NCI-H345 (cell line): ENCODE data around the gene PSMB5.

ENCODE experiments used
- DNase-seq: peaks from one replicate; lab custom pipeline; 2025; lab: John Stamatoyannopoulos, UW

PSMB5 gene

DNA sequence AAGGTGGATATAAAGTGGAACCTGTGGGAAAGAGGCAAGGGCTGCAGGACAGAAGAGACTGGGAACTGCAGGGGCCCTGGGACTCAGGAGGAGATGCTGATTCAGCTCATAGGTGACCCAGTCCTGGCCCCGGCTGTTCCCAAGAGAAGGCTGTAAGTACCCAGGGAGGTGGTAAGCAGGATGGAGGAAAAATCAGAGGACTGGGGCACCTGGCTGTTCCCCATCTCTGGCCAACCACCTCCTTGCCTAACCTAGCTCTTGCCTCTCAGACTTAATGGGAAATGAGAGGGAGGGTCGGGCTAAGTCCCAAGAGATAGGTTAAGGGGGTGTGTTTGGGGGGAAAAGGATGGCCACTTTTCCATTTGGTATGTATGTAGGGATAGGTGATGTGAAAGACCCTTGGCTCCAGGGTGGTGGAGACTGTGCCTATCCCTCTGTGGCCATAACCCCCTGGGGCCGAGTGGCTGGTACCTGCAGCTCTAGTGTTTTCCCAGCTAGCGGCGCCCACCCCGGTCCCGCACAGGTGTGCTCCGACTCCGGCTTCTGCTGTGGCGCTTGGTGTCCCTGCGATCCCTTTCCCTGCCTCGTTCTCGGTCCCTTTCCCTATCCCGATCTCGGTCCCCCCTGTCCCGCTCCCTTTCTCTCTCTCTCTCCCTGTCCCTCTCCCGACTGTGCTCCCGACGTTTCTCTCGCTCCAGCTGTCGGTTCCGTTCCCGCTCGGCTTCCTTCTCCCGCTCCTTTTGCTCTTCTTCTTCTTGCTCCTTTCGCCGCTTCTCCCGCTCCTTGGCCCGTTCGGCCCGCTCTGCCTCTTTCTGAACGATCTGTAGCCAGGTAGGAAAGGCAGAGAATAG, 24.2 kb upstream of the PSMB5 start:
- DNase-seq = no peak

DNA sequence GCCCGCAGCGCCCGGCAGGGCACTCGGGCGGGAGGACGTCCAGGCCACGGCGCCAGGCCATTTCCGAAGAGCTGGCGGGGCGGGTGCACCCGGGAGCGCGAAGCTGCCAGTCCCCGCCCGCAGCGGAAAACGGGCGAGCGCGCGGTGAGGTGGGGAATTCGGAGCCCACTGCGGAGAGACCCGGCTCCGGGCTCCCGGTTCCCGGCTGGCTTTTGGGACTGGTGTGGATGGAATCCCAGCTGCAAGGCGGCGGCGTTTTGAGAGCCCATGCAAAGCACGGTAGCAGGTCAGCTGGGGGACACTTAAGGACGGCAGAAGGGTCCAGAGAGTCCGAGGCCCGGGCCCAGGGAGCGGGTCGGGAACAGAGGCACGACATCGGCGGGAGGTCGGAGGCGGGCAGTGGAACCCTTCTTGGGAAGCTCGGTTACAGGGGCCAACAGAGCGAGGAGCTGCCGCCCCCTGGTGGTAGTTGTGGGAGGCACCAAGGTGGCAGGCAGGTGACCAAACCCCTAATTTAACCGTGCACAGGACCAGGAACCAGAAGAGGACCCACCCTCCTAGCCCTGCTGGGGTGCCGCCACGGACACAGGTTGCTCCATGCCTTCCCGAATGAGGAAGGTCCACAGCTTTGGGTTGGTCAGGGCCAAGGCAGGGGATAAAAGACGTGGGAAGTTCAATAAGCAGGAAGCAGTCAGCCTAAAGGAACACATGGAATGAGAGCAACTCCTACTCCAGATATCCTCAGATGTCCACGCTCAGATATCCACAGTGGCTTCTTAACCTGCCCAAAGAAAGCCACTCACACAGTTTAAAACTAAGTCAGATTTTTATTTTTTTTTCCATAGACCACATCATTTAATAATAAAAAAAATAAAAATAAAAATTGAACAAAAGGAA, 23.3 kb upstream of the PSMB5 start:
- no peak for DNase-seq

- no peak for DNase-seq
Measured at GRCh38 chr14:23056956-23057756, 22.5 kb upstream of the PSMB5 start, which contains the start of gene CDH24. Gene CDH24 (minus strand): TSS chr14:23057520. CDS start chr14:23055733, 1,787 bp downstream.

DNA sequence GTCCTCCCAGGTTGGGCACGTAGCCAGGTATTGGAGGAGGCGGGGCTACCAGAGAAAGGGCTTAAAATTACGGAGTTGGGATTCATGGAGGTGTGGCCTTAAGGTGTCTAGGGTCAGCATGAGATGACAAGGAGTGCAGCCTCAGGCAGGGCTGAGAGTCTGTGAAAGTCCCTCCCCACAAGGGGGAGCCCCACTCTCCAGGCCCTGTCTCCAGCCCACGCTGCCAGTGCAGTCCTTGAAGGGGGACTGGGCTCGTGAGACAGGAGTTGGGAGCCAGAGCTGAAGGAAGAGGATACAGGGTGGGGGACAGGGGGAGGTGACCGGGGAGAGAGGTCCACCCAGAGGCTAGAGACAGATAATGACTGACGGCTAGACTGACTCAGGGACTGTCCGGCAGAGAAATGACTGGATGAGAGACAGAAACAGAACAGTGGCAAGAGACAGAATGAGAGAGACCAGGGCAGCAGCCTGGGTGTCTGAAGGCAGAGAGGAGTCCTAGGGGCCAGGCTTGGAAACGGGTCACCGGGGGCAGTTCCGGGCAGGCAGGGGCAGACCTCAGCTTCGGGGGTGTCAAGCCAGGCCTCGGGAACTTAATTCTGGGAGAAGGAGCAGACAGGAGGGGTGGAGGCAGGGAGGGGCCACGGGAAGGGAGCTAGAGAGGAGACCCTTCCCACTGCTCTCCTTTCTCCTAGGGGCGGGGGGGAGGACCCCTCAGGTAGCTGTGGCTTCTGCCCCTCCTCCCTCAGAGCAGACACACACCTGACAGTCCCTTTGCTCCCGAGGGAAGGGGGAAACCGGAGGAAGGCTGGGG, 21.6 kb upstream of the PSMB5 start:
- no peak for DNase-seq

GRCh38 chr14:23055621-23056144, 21.0 kb upstream of the PSMB5 start:
- no peak for DNase-seq

- DNase-seq = no peak
Measured at GRCh38 chr14:23055147-23055550, 20.4 kb upstream of the PSMB5 start.

DNA sequence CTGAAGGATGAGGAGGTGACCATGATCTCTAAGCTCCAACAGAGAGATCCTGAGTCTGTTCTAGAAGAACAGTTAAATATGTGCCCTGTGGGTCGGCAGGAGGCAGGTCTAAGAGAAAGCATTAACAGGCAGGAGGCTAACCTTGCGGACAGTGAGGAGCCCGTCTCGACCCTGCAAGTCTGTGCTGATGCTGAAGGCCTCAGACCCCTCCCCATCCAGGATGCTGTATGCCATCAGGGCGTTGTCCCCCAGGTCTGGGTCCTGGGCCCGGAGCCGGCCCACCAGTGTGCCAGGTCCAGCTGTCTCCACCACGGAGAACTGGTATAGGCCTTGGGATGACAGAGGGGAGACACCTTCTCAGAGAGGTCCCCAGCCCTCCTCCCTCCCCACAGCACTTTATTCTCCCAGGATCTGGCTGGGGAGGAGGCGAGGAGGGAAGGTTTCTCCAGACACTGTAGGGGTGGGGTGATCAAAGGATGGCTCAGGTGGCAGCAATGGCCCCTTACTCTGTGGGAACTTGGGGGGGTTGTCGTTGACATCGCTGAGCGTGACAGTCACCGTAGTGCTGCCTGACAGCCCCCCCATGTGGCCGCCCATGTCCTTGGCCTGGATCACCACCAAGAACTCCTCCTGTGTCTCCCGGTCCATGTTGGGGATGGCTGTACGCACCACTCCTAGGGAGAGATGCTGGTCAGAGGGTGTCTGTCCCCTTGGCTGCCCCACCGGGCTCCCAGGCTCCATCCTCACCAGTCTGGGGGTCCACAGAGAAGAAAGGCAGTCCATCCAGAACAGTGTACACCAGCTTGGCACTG, 19.5 kb upstream of the PSMB5 start:
- DNase-seq = no peak

- DNase-seq = no peak
Measured at GRCh38 chr14:23053426-23053825, 18.7 kb upstream of the PSMB5 start.

DNA sequence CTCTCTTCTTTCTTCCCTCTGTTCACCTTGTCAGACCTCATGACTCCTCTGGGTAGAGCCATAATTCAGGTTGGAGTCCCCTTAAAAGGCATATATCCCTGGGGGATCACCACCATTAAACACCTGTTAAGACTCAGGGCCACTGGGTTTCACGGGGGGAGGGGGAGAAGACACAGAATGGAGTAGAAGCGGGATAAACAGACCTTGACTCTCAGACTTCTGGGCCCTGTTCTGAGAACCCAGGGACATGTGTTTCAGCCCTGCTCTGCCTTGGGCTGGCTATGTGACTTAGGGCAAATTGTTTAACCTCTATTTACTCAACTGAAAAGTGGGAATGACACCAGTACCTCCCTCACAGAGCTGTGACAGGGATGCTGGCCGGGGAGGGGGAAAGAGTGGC, 18.0 kb upstream of the PSMB5 start:
- no peak for DNase-seq

- DNase-seq = no peak
Measured at GRCh38 chr14:23052182-23052623, 17.5 kb upstream of the PSMB5 start.

DNA sequence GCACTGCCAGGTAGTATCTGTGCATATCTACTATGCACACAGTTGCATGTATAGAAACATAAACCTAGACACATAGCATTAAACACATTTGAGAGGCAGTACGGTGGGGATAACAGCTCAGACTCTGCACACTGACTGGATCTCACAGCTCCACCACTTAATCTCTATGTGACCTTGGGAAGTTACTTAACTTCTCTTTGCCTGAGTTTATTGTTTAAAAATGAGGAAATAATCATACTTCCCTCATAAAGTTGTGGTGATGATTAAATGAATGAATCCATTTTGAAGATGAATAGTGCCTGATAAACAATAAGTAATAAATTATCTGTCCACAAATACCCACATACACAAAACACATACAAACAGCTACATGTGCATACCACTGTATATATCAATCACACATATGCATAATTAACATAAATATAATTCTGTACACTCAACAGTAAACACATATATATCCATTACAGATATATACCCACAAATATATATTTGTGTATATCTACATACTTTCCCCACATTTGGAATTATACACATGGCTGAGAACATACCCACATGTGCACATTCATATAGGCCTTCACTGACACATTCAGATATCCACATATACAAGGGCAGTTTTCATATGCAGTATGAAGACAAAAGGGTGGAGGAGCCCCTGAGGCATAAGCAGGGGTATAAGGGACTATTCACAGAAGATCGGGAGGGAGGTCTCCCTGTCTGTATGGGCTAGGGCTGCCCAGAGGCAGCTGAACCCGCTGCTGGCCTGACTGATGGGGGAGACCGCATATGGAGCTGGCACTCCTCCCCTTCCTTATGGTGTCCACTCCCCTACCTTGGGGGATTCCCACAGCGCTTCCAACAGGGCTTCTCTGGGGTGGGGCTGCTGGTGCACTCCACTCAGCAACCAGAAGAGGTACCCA, 16.7 kb upstream of the PSMB5 start:
- DNase-seq = no peak

GRCh38 chr14:23049011-23049410, 14.3 kb upstream of the PSMB5 start:
- no peak for DNase-seq

GRCh38 chr14:23047751-23048693, 13.3 kb upstream of the PSMB5 start:
- DNase-seq = no peak

DNA sequence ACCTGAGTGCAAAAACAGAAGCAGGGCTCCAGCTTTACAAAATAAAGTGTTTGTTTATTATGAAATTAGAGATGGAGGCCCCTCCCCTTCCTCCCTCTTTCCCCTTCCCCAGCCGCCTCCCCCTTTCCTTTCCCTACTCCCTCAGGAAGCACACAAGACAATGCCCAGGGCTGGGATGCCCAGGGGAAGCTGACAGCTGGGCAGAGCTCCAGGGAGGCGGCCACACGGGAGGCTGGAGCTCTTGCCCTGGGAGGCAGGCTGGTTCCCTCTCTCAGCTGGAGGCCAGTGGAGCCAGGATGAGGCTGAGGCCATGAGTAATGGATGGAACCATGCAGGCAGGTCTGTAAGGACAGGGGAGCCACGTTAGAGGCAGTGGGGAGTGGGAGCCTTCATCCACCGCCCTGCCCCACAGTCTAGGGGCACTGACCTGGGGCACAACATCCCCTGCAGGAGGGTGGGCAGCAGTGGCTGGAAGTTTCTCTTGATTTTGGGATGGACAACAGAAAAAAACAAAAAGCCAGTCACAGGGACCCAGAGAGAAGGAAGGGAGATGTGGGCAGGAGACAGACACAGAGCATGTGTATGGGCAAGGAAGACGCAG, 12.4 kb upstream of the PSMB5 start:
- DNase-seq = no peak

GRCh38 chr14:23045419-23046357, 11.0 kb upstream of the PSMB5 start:
- no peak for DNase-seq

- DNase-seq = no peak
Measured at GRCh38 chr14:23044840-23045239, 10.1 kb upstream of the PSMB5 start.
